ENCODE results near the gene ALG12.
A peak's percentile ranks its signal among the peaks of the same experiment; 100 is the strongest.
"Not testable (repeated sequence)": the region's sequence is repeated elsewhere in the genome, so short reads cannot be mapped to it uniquely, and the experiment has no call there.

ALG12 gene

GRCh38 chr22:49865156-49865555 lies 53.1 kb downstream of the ALG12 start:
- DNase-seq = no peak

- no peak for DNase-seq
Measured at GRCh38 chr22:49863931-49864330, 54.3 kb downstream of the ALG12 start.

GRCh38 chr22:49862496-49862776 lies 55.8 kb downstream of the ALG12 start:
- no peak for DNase-seq

- DNase-seq = no peak
Measured at GRCh38 chr22:49861642-49862495, 56.4 kb downstream of the ALG12 start.

- DNase-seq = no peak
Measured at GRCh38 chr22:49858827-49859226, 59.4 kb downstream of the ALG12 start.

GRCh38 chr22:49856766-49857618 lies 61.2 kb downstream of the ALG12 start:
- no peak for DNase-seq

GRCh38 chr22:49856343-49856742 lies 61.9 kb downstream of the ALG12 start:
- no peak for DNase-seq

GRCh38 chr22:49855251-49855911 lies 62.9 kb downstream of the ALG12 start:
- no peak for DNase-seq

- peak; percentile 20 for DNase-seq
Measured at GRCh38 chr22:49853981-49854831, 64.0 kb downstream of the ALG12 start.

GRCh38 chr22:49852898-49853894 lies 65.0 kb downstream of the ALG12 start, which contains the start of gene ZBED4:
TSS of gene ZBED4 (plus strand) at chr22:49853844. CDS start at chr22:49883663, 29,819 bp downstream.
- peak; percentile 95 for DNase-seq

- DNase-seq = not testable (repeated sequence)
Measured at GRCh38 chr22:49852568-49852897, 65.7 kb downstream of the ALG12 start.

- DNase-seq = no peak
Measured at GRCh38 chr22:49850959-49851802, 67.1 kb downstream of the ALG12 start.

Data from fibroblast of skin of back (primary cell).